HG02981 (cell line): ENCODE results near the gene PPP1CA.

Experiments used
- ATAC-seq: cut with Tn5 transposase; IDR thresholded peaks from one replicate; pipeline ENCODE4 v1.9.1; 2021; ENCODE audit warnings: mild to moderate bottlenecking, moderate library complexity; ENCODE audit not compliant: unreplicated experiment

PPP1CA gene

DNA sequence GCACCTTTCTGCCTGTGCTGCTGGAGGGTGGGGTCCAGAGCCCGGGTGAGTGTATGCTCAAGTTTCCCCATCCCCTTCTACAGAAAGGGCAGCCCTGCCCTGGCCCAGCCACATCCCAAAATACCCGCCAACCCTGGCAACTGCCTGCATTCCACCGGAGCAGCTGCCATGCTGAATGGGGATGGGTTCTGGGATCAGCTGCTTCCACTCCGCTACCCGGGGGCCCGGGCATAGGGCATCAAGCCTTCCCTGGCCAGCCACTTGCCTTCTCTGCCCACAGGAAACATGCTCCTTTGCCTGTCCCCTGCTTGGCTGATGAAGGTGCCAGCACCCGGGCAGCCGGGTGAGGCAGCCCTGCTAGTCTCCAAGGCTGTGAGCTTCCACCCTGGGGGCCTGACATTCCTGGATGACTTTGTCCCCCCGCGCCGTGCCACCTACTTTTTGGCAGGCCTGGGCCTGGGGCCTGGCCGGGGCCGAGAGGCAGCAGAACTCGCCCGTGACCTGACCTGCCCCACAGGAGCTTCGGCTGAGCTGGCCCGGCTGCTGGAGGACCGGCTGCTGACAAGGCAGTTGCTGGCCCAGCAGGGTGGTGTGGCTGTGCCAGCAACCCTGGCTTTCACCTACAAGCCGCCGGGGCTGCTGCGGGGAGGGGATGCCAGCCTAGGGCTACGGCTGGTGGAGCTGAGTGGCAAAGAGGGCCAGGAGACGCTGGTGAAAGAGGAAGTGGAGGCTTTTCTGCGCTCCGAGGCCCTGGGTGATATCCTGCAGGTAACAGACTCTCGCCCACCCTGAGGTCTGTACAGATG, 17.0 kb upstream of the PPP1CA start:
- no peak for ATAC-seq

DNA sequence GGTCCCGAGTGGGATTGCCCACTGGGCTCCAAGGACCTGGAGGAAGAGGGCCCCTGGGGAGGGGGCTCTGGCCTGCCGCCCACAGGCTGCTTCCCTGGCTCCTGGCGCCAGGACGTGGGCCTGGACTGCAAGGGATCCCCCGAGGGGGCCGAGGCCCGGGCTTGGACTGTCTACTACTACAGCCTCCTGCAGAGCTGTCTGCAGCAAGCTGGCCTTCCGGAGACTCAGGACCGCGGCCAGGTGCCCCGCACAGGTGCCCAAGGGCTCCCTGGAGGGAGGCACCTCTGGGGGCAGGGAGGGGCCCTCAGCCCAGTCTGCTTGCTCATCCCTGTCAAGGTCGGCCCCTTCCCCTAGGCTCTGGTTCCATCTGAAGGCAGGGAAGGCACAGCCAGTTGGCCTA, 15.8 kb upstream of the PPP1CA start:
- ATAC-seq, result no peak

DNA sequence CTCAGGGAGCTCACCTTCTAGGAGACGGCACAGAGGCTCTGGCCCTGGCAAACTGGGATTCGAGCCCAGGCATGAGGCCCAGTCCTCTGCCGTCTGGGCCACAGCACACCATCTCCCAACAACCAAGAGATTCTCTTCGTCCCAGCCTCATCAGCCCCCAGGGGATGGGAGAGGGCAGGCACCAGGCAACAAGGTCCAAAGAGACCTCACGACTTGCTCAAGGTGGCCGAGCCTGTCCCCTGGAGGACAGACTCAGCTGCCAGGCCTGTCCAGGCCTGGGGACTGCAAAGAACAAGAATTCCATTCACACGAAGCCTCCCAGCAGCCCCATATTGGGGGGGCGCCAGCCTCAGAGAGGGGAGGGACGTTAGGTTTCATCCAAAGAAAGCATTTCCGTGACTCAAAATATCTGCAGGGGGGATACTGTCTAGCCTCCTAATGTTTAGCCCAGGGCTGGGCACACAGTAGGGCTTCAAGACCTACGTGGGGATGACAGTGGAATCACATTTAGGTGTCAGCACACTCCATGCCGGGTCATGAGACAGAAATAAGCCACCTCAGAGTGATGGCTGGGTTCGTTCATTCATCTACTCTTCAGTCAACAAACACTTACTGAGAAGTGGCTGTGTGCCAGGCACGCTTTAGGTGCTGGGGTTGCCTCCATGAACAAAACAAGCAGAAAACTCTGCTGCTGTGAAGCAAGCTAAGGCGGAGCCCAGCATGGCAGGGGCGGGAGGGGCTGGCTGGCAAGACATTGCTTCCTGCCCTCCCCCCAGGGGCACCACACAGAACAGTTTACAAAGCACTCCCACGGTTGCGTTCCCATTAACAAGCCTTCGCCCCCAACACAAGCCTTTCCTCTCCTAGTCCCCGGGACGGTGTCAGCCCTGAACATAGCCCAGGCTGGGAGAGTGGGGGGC, 15.0 kb upstream of the PPP1CA start:
- no peak for ATAC-seq

DNA sequence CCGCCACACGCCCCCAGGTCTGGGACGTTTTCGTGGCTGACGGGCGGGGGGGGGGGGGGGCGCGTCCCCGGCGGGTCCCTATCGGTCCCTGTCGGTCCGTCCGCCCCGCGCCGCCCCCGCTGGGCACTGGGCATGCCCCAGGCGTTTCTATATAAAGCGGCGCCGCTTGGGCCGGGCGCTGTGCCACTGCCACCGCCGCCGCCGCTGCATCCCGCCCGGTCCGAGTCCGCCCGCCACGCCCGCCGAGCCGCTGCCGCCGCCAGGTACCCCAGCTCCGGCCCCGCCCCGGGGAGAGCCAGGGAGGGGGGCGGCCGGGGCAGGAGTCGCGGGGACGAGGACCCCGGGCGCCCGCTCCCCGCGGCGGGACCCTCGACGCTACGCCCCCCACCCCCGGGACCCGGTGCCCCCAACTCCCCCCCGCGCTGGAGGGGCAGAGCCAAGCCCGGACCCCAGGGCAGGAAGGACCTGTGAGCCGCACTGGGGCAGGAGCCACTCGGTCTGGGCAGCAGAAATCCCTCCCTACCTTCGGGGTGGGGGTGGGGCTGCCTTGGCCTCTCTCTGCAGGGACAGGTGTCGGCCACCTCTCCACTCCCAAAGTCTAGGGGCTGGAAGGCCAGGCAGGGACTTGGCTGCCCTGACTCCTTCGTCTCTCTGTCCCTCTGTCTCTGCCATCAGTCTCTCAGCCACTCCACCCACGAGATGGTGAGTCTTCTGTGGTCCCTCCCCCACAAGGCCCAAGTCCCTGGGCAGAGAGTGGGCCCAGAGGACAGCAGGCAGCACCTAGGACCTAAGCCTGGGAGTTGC, 14.0 kb upstream of the PPP1CA start, which contains the start of gene CARNS1:
CARNS1 (plus strand) TSS at position 178 of the 804 bp plus-strand sequence; CDS start at position 700, 522 bp downstream.
- no peak for ATAC-seq

DNA sequence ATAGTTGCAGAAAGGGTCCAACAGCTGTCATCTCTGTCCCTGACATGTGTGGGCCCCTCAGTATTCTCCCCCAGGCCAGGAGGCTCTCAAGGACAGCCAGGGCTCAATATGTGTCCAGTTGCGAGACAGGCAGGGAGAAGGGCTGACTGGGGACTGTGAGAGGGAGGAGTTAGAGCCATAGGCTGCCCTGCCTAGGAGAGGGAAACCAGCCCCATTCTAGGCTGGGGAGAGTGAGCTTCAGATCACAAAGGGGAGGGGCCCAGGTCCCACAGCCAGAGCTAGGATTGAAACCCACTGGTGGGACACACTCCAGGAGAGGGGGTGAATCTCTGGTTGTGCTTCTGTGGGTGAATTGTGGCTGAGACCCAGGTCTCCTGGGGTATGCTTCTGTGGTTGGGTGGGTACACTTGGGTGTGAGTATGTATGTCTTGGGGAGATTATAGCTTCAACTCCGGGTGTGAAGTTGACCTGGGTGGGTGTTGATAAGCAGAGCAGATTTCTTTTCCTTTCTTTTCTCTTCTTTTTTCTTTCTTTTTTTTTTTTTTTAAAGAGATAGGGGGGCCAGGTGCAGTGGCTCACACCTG, 11.7 kb upstream of the PPP1CA start:
- ATAC-seq, result no peak

DNA sequence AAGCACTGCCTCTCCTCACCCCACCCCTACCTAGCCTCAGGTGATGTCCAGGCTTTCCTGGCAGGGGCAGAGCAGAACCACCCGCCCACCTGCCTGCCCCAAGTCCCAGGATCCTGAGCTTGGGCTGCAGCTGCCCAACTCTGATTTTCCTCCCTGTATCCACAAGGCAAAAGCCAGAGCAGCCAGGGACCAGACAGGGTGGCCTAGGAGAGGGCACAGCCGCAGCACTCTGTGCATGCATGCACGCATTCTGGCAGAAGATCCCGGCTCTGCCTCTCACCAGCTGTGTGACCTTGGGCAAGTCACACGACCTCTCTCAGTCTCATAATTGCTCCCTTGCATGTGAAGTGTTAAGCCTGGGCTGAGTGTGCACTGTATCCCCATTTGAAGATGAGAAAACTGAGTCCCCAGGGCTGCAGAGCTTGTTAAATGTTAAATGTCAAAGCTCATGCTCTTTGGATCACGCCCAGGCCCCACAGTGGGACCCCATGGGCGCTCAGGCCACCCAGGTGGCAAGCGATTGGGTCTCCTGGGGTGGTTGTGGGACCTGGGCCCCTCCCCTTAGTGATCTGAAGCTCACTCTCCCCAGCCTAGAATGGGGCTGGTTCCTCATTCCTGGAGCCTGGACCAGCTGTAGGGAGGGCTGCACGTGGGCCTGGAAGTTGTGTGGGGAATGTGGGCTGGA, 11.0 kb upstream of the PPP1CA start:
- no peak for ATAC-seq

DNA sequence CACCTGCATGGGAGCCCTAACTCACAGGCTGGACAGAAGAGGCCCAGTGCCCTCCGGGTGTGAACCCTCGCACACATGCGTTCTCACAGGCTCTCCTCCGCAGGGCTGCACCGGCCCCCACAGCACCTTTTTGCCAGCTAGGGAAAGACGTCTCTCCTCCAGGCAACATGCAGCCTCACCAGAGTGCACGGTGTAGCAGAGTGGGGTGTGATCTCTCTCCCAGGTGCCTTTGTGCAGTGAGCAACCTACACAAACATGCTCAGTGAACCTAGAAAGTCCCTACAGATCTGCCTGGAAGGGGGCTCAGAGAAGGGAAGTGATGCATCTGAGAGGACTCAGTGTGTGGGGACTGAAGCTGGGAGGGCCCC, 10.1 kb upstream of the PPP1CA start:
- ATAC-seq, result no peak

DNA sequence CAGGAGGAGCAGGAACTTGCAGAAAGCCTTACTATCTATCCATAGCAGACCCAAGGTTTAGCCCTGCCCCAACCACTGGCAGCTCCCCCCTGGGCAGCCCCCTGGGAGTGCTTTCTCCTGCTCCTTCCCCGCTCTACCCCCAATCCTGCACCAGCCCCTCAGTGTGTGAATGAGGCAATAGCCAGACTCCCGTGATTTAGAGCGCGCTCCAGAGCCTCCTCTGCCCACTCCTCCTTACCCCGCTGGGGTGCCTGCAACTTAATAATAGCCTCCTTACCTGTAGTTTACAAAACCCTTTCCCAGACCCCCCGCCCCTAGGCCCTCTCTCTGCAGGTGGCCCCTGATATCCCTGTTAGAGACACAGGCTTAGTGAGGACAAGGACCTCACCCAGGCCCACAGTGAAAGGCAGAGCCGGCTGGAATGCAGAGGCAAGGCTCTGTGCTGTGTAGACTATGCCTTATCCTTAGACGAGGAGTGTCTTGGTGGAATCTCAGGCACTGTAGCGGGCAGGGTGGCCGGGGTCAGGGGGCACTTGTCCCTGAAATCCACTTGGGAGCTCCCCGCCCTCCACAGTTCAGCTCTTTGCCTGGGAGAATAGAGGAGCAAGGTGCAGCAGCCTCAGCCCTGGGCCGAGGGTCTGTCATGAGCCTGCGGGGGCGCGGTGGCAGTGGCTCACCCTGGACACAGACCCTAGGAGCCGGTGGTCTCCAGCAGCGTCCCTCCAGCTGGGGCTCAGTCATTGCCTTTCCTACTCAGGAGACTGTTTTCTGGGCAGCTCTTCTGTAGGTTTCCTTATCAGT, 9.5 kb upstream of the PPP1CA start:
- ATAC-seq, result no peak

DNA sequence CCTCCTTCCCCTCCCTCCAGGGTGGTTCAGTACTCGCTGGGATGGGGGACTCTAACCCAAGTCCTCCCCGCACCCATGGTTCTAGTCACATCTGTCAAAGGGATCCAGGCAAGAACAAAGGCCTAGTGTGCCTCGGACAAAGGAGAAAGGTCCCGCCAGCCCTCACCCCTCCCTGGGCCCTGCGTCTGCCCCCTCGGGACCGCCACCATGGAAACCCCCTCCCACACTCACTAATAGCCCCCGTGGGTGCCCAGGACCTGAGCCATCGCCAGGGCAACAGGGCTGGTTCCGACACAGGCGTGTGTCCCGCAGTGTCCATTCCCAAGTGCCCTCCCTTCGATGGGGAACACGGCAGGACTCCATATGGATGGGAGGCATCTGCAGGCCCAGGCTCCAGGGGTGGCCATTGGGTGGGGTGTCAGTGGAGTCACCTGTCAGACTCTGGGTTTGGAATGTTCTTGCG, 8.7 kb upstream of the PPP1CA start:
- ATAC-seq, result no peak

DNA sequence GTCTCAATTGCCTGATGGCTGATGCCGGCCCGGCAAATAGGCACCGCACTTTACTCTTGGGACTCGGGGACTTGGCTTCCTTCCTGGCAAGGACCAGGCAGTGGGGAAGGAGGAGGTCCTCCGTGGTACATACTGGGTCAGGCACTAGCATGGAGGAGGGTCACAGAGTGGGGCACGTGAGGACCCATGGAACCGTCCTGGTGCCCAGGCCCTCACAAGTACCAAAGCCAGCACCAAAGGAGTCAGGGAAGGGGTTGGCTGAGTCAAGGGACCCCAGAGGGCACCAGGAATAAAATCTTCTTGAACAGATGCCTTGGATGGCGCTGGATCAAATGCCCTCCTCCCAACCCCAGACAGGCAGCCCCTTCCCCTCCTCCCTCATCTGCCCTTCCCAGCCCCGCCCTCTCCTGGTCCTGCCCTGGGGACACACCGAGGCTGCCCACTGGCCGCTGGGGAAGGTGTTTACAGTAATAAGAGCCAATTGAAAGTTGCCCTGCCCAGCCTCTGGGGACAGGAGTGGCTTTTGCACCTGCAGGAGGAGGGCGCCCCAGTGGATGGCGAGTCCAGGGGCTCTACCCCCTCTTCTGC, 8.2 kb upstream of the PPP1CA start:
- ATAC-seq, result no peak

DNA sequence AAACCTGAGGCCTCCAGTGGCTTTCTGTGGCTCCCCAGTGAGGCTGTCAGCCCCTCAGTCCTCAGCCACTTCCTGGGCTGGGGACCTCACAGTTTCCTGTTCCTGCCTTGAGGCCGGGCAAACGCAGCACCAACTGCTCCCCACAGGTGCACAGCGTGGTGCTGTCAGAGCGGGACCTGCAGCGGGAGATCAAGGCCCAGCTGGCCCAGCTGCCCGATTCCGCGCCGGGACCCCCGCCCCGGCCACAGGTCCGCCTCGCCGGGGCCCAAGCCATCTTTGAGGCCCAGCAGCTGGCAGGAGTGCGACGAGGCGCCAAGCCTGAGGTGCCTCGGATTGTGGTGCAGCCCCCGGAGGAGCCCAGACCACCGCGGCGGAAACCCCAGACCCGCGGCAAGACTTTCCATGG, 7.6 kb upstream of the PPP1CA start:
- peak; percentile 46 for ATAC-seq

DNA sequence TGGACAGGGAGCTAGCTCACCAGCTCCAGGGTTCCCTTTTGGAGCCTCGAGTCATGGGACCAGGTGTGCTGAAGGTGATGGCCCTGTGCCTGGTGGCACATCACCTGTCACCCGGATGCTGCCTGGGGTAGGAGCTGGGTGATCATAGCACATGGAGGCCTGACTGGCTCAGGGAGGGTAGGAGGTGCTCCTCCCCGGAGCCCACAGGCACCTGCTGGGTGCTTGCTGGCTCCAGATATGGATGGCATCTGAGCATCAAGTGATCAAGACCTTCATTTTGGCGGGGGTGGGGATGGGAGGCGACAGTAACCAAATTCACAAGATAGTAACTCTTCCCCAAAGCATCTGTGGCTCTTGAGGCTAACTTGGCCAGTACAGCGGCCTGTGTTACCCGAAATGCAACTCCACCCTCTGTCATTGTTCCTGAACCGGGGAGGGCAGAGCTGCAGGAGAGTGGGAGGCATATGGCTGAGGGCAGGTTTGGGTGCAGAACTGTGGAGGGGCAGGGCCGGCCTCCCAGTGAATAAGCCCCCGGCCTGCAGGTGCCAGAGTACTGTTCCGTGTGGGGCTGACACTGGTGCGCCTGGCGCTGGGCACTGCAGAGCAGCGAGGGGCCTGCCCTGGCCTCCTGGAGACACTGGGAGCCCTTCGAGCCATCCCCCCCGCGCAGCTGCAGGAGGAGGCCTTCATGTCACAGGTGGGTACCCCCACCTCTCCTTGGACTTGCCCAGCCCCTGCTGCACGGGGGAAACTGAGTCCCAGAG, 7.0 kb upstream of the PPP1CA start:
- no peak for ATAC-seq

DNA sequence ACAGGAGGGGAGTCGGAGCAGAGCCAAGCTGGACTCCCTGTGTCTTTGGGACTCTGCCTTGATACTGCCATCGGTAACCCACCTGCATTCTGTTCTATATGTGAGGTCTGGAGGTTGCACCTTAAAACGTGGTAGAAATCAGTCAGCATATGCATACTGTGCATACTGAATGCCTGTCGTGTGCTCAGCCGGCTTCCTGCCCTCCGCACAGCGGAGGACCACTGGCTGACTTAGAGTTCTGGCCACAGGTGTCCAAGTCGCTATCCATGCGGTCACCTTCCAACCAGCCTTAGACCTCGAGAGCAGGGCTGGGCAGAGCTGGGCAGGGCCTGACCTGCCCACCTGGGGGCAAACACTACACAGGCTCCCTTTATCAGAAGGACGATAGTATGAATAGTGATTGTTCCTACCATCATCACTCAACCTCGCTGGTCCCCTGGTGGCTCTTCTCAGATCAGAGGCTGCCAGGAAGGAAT, 6.1 kb upstream of the PPP1CA start:
- ATAC-seq, result no peak

DNA sequence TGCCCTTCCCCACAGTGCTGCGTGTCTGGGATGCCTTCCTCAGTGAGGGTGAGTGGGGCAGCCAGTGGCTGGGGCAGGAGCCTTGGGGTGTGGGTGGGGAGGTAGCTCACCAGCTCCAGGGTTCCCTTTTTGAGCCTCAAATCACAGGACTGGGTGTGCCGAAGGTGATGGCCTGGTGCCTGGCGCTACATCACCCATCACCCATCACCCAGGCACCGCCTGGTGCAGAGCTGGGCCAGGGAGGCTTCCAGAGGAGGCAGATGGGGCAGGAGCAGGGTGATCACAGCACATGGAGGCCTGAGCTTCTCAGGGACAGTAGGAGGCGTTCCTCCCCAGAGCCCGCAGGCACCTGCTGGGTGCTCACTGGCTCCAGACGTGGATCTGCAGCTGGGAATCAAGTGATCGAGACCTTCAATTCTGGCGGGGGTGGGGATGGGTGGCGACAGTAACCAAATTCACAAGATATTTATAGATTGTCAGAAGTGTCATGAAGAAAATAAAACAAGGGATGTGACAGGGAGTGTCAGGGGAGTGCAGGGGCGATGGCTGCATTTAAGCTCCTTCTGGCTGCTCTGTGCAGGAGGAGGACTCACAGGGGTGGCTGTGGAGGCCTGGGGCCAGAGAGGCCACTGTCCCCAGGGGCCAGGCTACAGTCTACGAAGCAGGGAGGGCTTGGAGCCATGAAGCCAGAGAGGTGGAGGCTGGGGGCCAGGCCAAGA, 5.5 kb upstream of the PPP1CA start:
- no peak for ATAC-seq

DNA sequence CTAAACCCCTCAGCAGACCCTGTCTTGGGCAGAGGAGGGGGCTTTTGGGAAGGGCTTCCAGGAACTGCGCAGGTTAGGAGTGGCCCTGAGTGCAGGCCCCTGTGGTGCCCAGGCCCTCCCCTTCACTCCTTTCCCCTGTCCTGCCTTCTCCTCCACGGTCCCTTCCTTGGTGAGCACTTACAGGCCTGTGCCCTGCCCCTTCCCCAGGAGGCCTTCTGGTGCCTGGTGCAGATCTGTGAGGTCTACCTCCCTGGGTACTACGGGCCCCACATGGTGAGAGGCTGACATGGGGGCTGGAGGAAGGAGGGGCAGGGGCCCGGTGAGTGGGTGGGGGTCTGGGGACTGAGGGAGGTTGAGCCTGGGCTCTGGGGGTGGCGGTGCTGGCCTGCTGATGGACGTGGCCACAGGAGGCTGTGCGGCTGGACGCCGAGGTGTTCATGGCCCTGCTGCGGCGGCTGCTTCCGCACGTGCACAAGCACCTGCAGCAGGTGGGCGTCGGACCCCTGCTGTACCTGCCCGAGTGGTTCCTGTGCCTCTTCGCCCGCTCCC, 4.8 kb upstream of the PPP1CA start:
- no peak for ATAC-seq

DNA sequence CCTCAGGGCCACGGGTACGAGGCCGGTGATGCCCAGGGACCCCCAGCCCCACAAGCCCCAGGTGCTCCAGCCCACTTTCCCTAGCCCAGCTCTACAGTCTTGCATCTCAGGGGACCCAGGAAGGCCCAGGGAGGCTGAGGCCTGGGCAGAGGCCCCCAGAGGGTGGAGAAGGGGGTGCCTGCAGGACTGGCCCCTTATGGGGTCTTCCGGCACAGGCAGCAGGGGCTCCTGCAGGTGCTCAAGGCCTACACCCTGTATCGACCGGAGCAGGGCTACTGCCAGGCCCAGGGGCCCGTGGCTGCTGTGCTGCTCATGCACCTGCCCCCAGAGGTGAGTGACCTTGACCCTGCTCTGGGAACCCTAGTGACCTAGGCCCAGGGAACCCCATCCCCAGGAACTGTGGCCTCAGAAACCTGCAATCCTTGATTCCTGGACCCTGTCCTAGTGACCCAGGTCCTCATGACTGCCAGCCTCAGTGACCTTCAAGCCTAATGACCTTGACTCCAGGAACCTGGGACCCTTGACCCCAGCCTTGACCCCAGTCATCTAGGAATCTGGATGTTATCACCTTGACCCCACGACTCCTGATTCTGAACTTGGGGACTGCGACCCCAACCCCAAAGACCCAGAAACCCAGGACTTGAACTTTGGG, 4.2 kb upstream of the PPP1CA start:
- no peak for ATAC-seq

DNA sequence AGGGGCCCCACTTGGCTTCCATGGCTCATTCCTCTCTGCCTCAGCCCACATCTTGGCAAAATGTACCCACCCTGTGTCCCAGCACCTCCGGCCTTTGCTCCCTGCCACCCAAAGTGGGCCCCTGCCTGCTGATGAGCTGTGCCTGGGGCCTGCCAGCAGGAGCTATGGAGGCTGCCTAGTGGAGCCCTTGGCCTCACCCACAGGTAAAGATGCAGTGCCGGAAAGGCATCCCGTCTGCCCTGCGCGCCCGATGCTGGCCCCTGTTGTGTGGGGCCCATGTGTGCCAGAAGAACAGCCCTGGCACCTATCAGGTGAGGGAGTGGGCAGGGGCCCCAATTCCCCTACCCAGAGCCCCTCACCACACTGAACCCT, 3.5 kb upstream of the PPP1CA start:
- ATAC-seq, result no peak
